Measurements from ENCODE around the gene ITGAV.

The ITGAV gene

DNA sequence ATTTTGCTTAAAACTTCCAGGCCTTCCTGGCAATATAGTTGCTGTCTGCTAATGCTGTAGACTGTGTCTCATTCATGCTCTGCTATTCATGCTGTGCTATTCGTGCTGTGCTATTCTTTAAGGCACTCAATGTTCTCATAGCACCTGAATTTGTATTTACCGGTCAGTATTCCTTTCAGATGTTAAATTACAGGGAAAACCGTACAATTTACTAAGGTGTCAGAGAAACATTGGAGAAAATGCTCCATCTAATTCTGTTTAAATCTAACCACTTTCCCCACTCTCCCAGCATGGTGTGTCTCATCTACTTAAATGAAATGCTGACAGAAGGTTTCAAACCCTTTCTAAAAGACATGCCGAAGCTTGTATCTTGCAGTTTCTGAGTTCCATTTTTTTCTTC is 129.0 kb downstream of the ITGAV start:
- no peak for TF ChIP-seq CTCF (IDR thresholded peaks at IDR 0.05; ENCODE audit: insufficient read depth, low read length, poor library complexity, severe bottlenecking)
- DNase-seq (ENCODE audit: extremely low read depth, insufficient read length): no peak
- H3K4me3 ChIP-seq (replicated peaks; ENCODE audit: low read depth, low read length): no peak overlapping the region
- H3K27me3 ChIP-seq (replicated peaks; ENCODE audit: control insufficient read depth, insufficient read depth, low read length): no peaks in the 10 kb centered on the region
- H3K36me3 ChIP-seq (ENCODE audit: control insufficient read depth, insufficient read depth, low read length): no peaks in the 10 kb centered on the region

DNA sequence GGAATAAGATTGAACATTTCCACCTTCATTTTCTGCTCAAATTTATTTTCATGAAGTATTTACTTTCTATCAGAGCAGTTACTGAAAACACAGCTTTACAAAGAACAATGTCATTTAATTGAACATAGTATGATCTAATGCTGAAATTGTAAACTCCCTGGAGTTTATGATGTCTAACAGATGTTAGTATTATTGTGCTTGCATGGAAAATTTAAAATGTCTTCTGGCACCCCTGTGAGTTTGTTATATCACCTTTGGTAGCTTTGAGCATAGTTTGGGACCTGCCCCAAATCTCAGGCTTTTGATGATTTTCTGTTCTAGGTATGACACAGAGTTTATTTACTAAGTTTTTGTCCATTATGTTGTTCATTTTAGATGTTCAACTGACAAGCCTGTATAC is 132.1 kb downstream of the ITGAV start:
- H3K27me3 ChIP-seq (replicated peaks; ENCODE audit: control insufficient read depth, insufficient read depth, low read length): no peaks in the 10 kb centered on the region
- no peak for TF ChIP-seq CTCF (IDR thresholded peaks at IDR 0.05; ENCODE audit: insufficient read depth, low read length, poor library complexity, severe bottlenecking)
- no peaks in the 10 kb centered on the region for H3K36me3 ChIP-seq (ENCODE audit: control insufficient read depth, insufficient read depth, low read length)
- DNase-seq (ENCODE audit: extremely low read depth, insufficient read length): no peak
- H3K4me3 ChIP-seq (replicated peaks; ENCODE audit: low read depth, low read length): no peak overlapping the region

GRCh38 chr2:186724736-186725135 is 134.9 kb downstream of the ITGAV start:
- TF ChIP-seq CTCF (IDR thresholded peaks at IDR 0.05; ENCODE audit: insufficient read depth, low read length, poor library complexity, severe bottlenecking): no peak
- H3K27me3 ChIP-seq (replicated peaks; ENCODE audit: control insufficient read depth, insufficient read depth, low read length): no peaks in the 10 kb centered on the region
- no peaks in the 10 kb centered on the region for H3K36me3 ChIP-seq (ENCODE audit: control insufficient read depth, insufficient read depth, low read length)
- no peak overlapping the region for H3K4me3 ChIP-seq (replicated peaks; ENCODE audit: low read depth, low read length)
- no peak for DNase-seq (ENCODE audit: extremely low read depth, insufficient read length)

- no peak for TF ChIP-seq CTCF (IDR thresholded peaks at IDR 0.05; ENCODE audit: insufficient read depth, low read length, poor library complexity, severe bottlenecking)
- H3K36me3 ChIP-seq (ENCODE audit: control insufficient read depth, insufficient read depth, low read length): no peaks in the 10 kb centered on the region
- DNase-seq (ENCODE audit: extremely low read depth, insufficient read length): no peak
- H3K4me3 ChIP-seq (replicated peaks; ENCODE audit: low read depth, low read length): no peak overlapping the region
- no peaks in the 10 kb centered on the region for H3K27me3 ChIP-seq (replicated peaks; ENCODE audit: control insufficient read depth, insufficient read depth, low read length)
Observed at GRCh38 chr2:186725783-186726182, 135.9 kb downstream of the ITGAV start.

DNA sequence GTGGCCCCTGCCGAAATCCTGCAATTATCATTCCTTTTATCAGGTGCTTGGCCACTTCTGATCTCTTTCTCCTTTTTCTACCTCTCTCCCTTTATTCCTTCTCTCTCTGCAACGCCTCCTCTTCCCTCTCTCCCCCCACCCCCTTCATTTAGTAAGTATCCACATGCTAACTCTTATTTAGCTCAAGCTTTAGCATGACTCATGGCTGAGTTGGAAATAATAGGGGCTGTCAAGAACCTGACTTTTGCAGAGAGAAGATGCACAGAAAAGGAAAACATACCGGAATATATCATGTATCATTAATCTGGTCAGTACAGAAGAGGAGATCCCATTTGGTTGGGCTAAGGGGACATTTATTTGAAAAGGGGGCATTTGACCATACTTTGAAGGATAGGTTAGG is 137.1 kb downstream of the ITGAV start:
- Histone ChIP-seq H3K27me3 (replicated peaks; ENCODE audit: control insufficient read depth, insufficient read depth, low read length) (no peaks in the 10 kb centered on the region), H3K36me3 (ENCODE audit: control insufficient read depth, insufficient read depth, low read length) (no peaks in the 10 kb centered on the region), H3K4me3 (replicated peaks; ENCODE audit: low read depth, low read length) (no peak overlapping the region)
- DNase-seq (ENCODE audit: extremely low read depth, insufficient read length): no peak
- TF ChIP-seq CTCF (IDR thresholded peaks at IDR 0.05; ENCODE audit: insufficient read depth, low read length, poor library complexity, severe bottlenecking): no peak

DNA sequence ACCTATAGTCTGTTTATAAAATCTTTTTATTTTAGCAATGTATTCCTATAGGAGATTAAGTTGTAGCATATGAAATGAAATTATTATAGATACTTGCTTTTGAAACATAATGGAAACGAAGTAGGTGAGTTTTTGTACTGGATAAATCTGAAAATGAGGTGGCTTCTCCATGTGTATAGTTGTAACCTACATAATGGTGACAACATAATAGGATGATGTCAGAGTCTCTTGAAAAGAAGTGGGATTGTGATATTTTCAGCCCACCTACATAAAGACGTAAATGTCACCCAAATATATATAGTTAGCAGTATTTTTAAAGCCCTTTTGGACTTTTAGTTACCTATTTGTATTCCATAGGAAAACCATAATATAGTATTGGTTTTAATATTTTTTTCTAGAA is 138.8 kb downstream of the ITGAV start:
- H3K36me3 ChIP-seq (ENCODE audit: control insufficient read depth, insufficient read depth, low read length): no peaks in the 10 kb centered on the region
- H3K4me3 ChIP-seq (replicated peaks; ENCODE audit: low read depth, low read length): no peak overlapping the region
- no peaks in the 10 kb centered on the region for H3K27me3 ChIP-seq (replicated peaks; ENCODE audit: control insufficient read depth, insufficient read depth, low read length)
- no peak for DNase-seq (ENCODE audit: extremely low read depth, insufficient read length)
- TF ChIP-seq CTCF (IDR thresholded peaks at IDR 0.05; ENCODE audit: insufficient read depth, low read length, poor library complexity, severe bottlenecking): no peak

All from GM06990 (cell line).